ENCODE results near the gene VRK2. TPM values are rescaled to one million over a fixed set of nuclear protein-coding genes. Genes with fewer than 3 reads are reported as not detected.
"Not testable (repeated sequence)": the region's sequence is repeated elsewhere in the genome, so short reads cannot be mapped to it uniquely, and the experiment has no call there.

VRK2 gene
- total RNA-seq, 1 donor from 2014 or later, result 7.2 TPM

GRCh38 chr2:58137221-58137620, 90.6 kb downstream of the VRK2 start:
- Mint-ChIP-seq H3K4me1 (ENCODE audit: low read depth, unreplicated experiment) (no peaks in the 10 kb centered on the region), H3K9me3 (ENCODE audit: unreplicated experiment) (no peaks in the 10 kb centered on the region), H3K27ac (ENCODE audit: unreplicated experiment) (no peak overlapping the region), H3K36me3 (ENCODE audit: unreplicated experiment) (no peaks in the 10 kb centered on the region), H3K27me3 (ENCODE audit: unreplicated experiment) (no peaks in the 10 kb centered on the region), H3K4me3 (ENCODE audit: unreplicated experiment) (no peak overlapping the region)
- no peak for TF ChIP-seq CTCF (IDR thresholded peaks at IDR 0.05; ENCODE audit: partially characterized antibody, unreplicated experiment)
- no peak for DNase-seq

GRCh38 chr2:58137856-58138255, 91.2 kb downstream of the VRK2 start:
- H3K9me3 Mint-ChIP-seq (ENCODE audit: unreplicated experiment), result no peaks in the 10 kb centered on the region
- H3K27ac Mint-ChIP-seq (ENCODE audit: unreplicated experiment), result no peak overlapping the region
- no peak for DNase-seq
- no peaks in the 10 kb centered on the region for H3K4me1 Mint-ChIP-seq (ENCODE audit: low read depth, unreplicated experiment)
- no peak for TF ChIP-seq CTCF (IDR thresholded peaks at IDR 0.05; ENCODE audit: partially characterized antibody, unreplicated experiment)
- no peaks in the 10 kb centered on the region for H3K36me3 Mint-ChIP-seq (ENCODE audit: unreplicated experiment)
- H3K4me3 Mint-ChIP-seq (ENCODE audit: unreplicated experiment), result no peak overlapping the region
- no peaks in the 10 kb centered on the region for H3K27me3 Mint-ChIP-seq (ENCODE audit: unreplicated experiment)

DNA sequence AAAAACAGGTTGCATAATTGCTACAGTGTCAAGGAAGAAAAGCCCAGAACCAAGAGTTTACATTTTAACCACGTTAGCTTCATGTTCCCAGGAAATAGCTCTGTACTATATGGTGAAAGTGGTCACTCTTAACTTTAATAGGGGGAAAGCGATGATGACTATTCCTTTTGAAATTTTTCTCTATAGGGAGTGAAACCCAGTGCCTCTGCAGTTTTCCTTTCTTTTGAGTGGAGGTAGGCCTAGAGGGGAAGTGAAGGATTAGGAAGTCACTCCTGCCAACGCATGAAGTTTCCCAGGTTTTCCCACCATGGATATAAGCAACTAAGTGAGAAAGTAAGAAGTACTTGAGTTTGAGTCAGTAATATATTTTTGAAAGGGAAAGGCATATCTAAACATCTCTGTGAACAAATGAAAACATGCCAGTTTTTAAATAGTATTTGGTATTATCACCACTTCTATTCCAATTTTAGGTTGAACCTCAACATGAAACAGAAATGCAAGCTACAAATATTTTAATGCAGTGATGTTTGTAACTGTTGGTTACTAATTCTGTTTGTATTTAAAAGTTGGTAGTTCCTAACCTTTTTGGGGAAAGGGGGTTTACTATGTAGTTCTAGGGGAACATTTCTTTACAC, 91.9 kb downstream of the VRK2 start:
- Mint-ChIP-seq H3K27ac (ENCODE audit: unreplicated experiment) (no peak overlapping the region), H3K27me3 (ENCODE audit: unreplicated experiment) (no peaks in the 10 kb centered on the region), H3K4me1 (ENCODE audit: low read depth, unreplicated experiment) (no peaks in the 10 kb centered on the region), H3K4me3 (ENCODE audit: unreplicated experiment) (no peak overlapping the region), H3K36me3 (ENCODE audit: unreplicated experiment) (no peaks in the 10 kb centered on the region), H3K9me3 (ENCODE audit: unreplicated experiment) (no peaks in the 10 kb centered on the region)
- no peak for DNase-seq
- no peak for TF ChIP-seq CTCF (IDR thresholded peaks at IDR 0.05; ENCODE audit: partially characterized antibody, unreplicated experiment)

DNA sequence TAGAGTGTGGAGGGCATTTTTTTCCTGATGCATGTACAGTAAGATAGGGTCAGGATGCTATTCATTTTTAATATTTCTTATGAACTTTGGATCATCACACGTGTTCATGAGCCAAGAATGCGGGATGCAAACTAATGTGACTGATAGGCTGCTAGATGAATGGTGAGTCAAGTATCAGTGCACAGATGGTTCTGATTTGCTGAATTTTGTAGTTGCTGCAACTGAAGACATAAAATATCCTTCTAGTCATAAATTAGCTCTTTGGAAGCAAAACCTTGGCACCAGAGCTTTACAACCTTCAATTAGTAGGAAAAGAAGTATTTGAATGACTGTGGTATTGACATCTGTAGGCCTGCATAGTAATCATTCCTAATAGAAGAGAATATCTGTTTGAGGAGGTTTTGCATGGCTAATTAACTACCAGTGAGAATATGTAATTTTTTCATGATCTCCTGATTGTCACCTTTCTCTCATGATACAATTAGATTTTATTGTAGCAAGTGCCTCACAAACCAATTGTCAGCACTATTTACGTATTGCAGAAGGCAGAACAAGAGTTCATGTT, 94.0 kb downstream of the VRK2 start:
- Mint-ChIP-seq H3K9me3 (ENCODE audit: unreplicated experiment) (no peaks in the 10 kb centered on the region), H3K27ac (ENCODE audit: unreplicated experiment) (no peak overlapping the region), H3K36me3 (ENCODE audit: unreplicated experiment) (no peaks in the 10 kb centered on the region), H3K4me3 (ENCODE audit: unreplicated experiment) (no peak overlapping the region), H3K4me1 (ENCODE audit: low read depth, unreplicated experiment) (no peaks in the 10 kb centered on the region), H3K27me3 (ENCODE audit: unreplicated experiment) (no peaks in the 10 kb centered on the region)
- no peak for DNase-seq
- no peak for TF ChIP-seq CTCF (IDR thresholded peaks at IDR 0.05; ENCODE audit: partially characterized antibody, unreplicated experiment)

DNA sequence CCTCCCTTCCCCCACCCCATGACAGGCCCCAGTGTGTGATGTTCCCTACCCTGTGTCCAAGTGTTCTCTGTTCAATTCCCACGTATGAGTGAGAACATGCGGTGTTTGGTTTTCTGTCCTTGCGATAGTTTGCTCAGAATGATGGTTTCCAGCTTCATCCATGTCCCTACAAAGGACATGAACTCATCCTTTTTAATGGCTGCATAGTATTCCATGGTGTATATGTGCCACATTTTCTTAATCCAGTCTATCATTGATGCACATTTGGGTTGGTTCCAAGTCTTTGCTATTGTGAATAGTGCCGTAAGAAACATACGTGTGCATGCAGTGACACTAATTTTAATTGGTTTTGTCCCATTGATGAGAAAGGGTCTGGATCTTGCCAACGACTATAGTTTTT, 99.2 kb downstream of the VRK2 start:
- not testable (repeated sequence) for H3K4me1 Mint-ChIP-seq (ENCODE audit: low read depth, unreplicated experiment); H3K27me3 Mint-ChIP-seq (ENCODE audit: unreplicated experiment); H3K27ac Mint-ChIP-seq (ENCODE audit: unreplicated experiment); H3K4me3 Mint-ChIP-seq (ENCODE audit: unreplicated experiment); DNase-seq; H3K36me3 Mint-ChIP-seq (ENCODE audit: unreplicated experiment); H3K9me3 Mint-ChIP-seq (ENCODE audit: unreplicated experiment)
